Measurements from ENCODE around the gene SEH1L. TPM values are rescaled to one million over a fixed set of nuclear protein-coding genes. Genes with fewer than 3 reads are reported as not detected.
"Not testable (repeated sequence)": the region's sequence is repeated elsewhere in the genome, so short reads cannot be mapped to it uniquely, and the experiment has no call there.

SEH1L gene
- total RNA-seq, 1 experiment from 2014 or later: 116 TPM

DNA sequence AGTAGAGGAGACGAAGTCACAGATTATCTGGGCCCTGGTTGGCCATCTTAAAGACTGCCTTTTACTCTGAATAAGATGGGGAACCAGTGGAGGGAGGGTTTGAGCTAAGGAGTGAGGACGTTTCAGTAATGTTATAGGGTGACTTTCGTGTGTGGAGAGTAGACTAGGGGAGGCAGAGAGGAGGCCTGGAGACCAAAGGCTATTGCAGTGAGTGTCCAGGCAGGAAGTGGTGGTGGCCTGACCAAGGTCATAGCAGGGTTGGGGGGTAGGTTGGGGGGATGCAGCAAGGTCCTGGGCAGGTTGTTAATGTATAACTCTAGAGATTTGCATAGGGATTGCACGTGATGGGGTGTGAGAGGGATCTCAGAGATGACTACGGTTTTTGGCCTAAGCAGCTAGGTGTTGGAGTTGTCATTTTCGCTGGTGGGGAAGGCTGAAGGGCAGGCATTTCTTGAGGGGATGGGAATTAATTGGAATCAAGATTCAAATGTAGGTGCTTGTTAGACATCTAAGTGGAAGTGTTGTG, 48.2 kb downstream of the SEH1L start:
- Histone ChIP-seq H3K4me1 (no peaks in the 10 kb centered on the region; the same call in 1 of the 2 replicates), H3K27me3 (replicated peaks; ENCODE audit: control insufficient read depth, insufficient read depth, low read length) (no peaks in the 10 kb centered on the region), H3K9me3 (no peaks in the 10 kb centered on the region), H3K4me3 (ENCODE audit: low read depth, low read length) (no peak overlapping the region), H3K36me3 (ENCODE audit: control insufficient read depth, insufficient read depth, low read length) (peaks cover 1% of the 10 kb centered on the region; the same call in 1 of the 2 replicates)
- TF ChIP-seq, protein P1, sequence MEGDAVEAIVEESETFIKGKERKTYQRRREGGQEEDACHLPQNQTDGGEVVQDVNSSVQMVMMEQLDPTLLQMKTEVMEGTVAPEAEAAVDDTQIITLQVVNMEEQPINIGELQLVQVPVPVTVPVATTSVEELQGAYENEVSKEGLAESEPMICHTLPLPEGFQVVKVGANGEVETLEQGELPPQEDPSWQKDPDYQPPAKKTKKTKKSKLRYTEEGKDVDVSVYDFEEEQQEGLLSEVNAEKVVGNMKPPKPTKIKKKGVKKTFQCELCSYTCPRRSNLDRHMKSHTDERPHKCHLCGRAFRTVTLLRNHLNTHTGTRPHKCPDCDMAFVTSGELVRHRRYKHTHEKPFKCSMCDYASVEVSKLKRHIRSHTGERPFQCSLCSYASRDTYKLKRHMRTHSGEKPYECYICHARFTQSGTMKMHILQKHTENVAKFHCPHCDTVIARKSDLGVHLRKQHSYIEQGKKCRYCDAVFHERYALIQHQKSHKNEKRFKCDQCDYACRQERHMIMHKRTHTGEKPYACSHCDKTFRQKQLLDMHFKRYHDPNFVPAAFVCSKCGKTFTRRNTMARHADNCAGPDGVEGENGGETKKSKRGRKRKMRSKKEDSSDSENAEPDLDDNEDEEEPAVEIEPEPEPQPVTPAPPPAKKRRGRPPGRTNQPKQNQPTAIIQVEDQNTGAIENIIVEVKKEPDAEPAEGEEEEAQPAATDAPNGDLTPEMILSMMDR (IDR thresholded peaks at IDR 0.05; ENCODE audit: insufficient read depth in 1 of 2, low read depth in 1 of 2, low read length in 1 of 2, severe bottlenecking in 1 of 2, unreplicated experiment in 1 of 2): no peak
- Mint-ChIP-seq H3K27ac (ENCODE audit: unreplicated experiment) (no peak overlapping the region), H3K4me3 (ENCODE audit: unreplicated experiment) (no peak overlapping the region), H3K4me1 (ENCODE audit: low read depth, unreplicated experiment) (peaks cover 7% of the 10 kb centered on the region), H3K27me3 (ENCODE audit: insufficient read depth, unreplicated experiment) (no peaks in the 10 kb centered on the region), H3K36me3 (ENCODE audit: insufficient read depth, unreplicated experiment) (peaks cover 9% of the 10 kb centered on the region), H3K9me3 (ENCODE audit: unreplicated experiment) (no peaks in the 10 kb centered on the region)
- no TSS peak for BruUV-seq (replicated peaks)
- CTCF ChIA-PET: no interaction called here
- intact Hi-C loops (cut with micrococcal nuclease; ENCODE audit: unreplicated experiment): no loop called here
- DNase-seq: no peak
- POLR2A ChIA-PET: no interaction called here

DNA sequence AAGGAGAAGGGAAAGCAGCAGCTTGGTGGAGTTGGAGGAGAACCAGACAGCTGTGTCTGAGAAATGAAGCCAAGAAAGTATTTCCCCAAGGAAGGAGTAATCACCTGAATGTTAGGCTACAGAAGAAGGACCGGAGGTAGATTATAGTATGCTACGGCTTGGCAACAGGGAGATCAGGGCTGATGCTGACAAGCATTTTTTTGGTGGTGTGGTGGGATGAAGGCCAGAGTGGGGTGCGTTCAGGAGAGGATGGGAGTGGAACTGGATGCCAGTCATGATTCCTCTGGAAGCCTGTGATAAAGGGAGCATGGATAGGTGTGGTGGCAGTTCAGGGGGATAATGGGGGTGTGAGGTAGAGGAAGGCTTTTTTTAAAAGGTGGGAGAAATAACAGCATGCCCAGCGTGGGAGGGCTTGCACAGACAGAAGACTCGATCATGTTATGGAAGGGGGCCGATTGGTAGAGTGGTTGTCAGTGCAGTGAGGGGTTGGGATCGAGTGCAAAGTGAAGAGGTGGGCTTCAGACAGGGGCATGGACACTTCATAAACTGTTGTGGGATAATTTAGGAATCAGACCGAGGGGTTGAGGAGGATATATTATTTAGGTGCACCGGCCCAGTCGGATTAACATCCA, 49.0 kb downstream of the SEH1L start:
- peaks cover 7% of the 10 kb centered on the region for H3K4me1 Mint-ChIP-seq (ENCODE audit: low read depth, unreplicated experiment)
- H3K4me3 Mint-ChIP-seq (ENCODE audit: unreplicated experiment): no peak overlapping the region
- no TSS peak for BruUV-seq (replicated peaks)
- no peaks in the 10 kb centered on the region for H3K9me3 ChIP-seq
- ChIA-PET CTCF (no interaction called here), POLR2A (no interaction called here)
- peaks cover 1% of the 10 kb centered on the region; the same call in 1 of the 2 replicates for H3K36me3 ChIP-seq (ENCODE audit: control insufficient read depth, insufficient read depth, low read length)
- DNase-seq: no peak
- no peaks in the 10 kb centered on the region for H3K27me3 Mint-ChIP-seq (ENCODE audit: insufficient read depth, unreplicated experiment)
- H3K36me3 Mint-ChIP-seq (ENCODE audit: insufficient read depth, unreplicated experiment): peaks cover 5% of the 10 kb centered on the region
- H3K4me3 ChIP-seq (ENCODE audit: low read depth, low read length): no peak overlapping the region
- H3K4me1 ChIP-seq: no peaks in the 10 kb centered on the region; the same call in 1 of the 2 replicates
- H3K27me3 ChIP-seq (replicated peaks; ENCODE audit: control insufficient read depth, insufficient read depth, low read length): no peaks in the 10 kb centered on the region
- intact Hi-C loops (cut with micrococcal nuclease; ENCODE audit: unreplicated experiment): no loop called here
- TF ChIP-seq, protein P1 (IDR thresholded peaks at IDR 0.05; ENCODE audit: insufficient read depth in 1 of 2, low read depth in 1 of 2, low read length in 1 of 2, severe bottlenecking in 1 of 2, unreplicated experiment in 1 of 2): no peak
- no peaks in the 10 kb centered on the region for H3K9me3 Mint-ChIP-seq (ENCODE audit: unreplicated experiment)
- H3K27ac Mint-ChIP-seq (ENCODE audit: unreplicated experiment): no peak overlapping the region

DNA sequence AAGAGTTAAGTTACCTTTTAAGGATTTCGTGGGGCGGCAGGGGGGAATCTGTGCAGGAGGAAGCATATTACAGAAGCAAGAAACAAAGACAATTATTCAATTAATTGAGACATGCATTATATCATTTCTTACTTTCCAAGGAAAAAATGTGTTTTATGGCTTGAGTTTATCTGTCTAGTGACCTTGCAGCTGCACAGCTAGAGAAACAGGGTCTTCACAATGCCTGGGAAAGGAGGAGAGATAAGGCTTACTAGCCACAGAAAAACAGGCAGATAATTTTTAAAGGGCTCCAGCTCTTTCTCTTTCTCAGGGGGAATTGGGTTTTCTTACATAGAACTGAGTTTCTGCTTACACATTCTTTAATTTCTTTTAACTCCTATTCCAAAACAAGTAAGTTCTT, 49.5 kb downstream of the SEH1L start:
- H3K4me3 ChIP-seq (ENCODE audit: low read depth, low read length); H3K9me3 ChIP-seq; H3K4me1 ChIP-seq; DNase-seq; H3K27me3 Mint-ChIP-seq (ENCODE audit: insufficient read depth, unreplicated experiment); H3K9me3 Mint-ChIP-seq (ENCODE audit: unreplicated experiment); H3K4me1 Mint-ChIP-seq (ENCODE audit: low read depth, unreplicated experiment); H3K36me3 Mint-ChIP-seq (ENCODE audit: insufficient read depth, unreplicated experiment); BruUV-seq (replicated peaks); POLR2A ChIA-PET; intact Hi-C loops (cut with micrococcal nuclease; ENCODE audit: unreplicated experiment); H3K36me3 ChIP-seq (ENCODE audit: control insufficient read depth, insufficient read depth, low read length); H3K27me3 ChIP-seq (replicated peaks; ENCODE audit: control insufficient read depth, insufficient read depth, low read length); H3K4me3 Mint-ChIP-seq (ENCODE audit: unreplicated experiment); CTCF ChIA-PET; H3K27ac Mint-ChIP-seq (ENCODE audit: unreplicated experiment): not testable (repeated sequence)
